Neural cell (in vitro differentiated cells): ENCODE results near the gene FOXO1.

Experiments used
- CTCF ChIP-seq: fragments of 450-650 bp; IDR thresholded peaks from 2 replicates; pipeline ENCODE4 v1.5.1; 2014; ENCODE audit warnings: antibody characterized with exemption, mild to moderate bottlenecking, moderate library complexity; ENCODE audit not compliant: poor library complexity, severe bottlenecking
- EP300 ChIP-seq: fragments of 450-650 bp; conservative IDR thresholded peaks from 2 replicates; pipeline ENCODE4 v1.6.1; 2014; ENCODE audit warnings: antibody characterized with exemption, mild to moderate bottlenecking, moderate library complexity; ENCODE audit not compliant: poor library complexity, severe bottlenecking
- MXI1 ChIP-seq: fragments of 450-650 bp; conservative IDR thresholded peaks from 2 replicates; pipeline ENCODE4 v1.6.1; 2014; ENCODE audit warnings: antibody characterized with exemption, mild to moderate bottlenecking; ENCODE audit not compliant: poor library complexity, severe bottlenecking
- POLR2AphosphoS5 ChIP-seq: IDR thresholded peaks from 2 replicates; pipeline ENCODE4 v1.6.1; 2012
- REST ChIP-seq: IDR thresholded peaks from 2 replicates; pipeline ENCODE4 v1.6.1; 2012; ENCODE audit warnings: borderline replicate concordance
- SMC3 ChIP-seq: fragments of 450-650 bp; conservative IDR thresholded peaks from 2 replicates; pipeline ENCODE4 v1.6.1; 2014; ENCODE audit warnings: antibody characterized with exemption, mild to moderate bottlenecking, moderate library complexity; ENCODE audit not compliant: poor library complexity

GRCh38 chr13:40517486-40518480, 148.7 kb downstream of the FOXO1 start:
- TF ChIP-seq CTCF (no peak), EP300 (no peak), MXI1 (no peak), POLR2AphosphoS5 (no peak), REST (no peak), SMC3 (no peak)
